Heart left ventricle (tissue), 16 donors: Measurements from ENCODE around the gene ADORA2B. TPM values are rescaled to one million over a fixed set of nuclear protein-coding genes. Genes with fewer than 3 reads are reported as not detected.

Source experiments
- ATAC-seq, 4 donors: fragments of 200-7000 bp; cut with Tn5 transposase; one replicate each; pipeline ENCODE4 v1.9.1; 2020 to 2022; ENCODE audit warnings: moderate library complexity in 4 of 4, mild to moderate bottlenecking in 3 of 4, moderate number of reproducible peaks in 1 of 4
- DNase-seq, 5 donors: peaks; one replicate each; pipeline ENCODE4 v3.0.0-alpha.2; 2020
- H3K27ac ChIP-seq, 12 donors: fragments of 200-600 bp; sonication (generic) in 4 of 12; one replicate each; pipeline versions ENCODE4 v1.5.0 to v1.8.0; 2016 to 2022; ENCODE audit warnings: mild to moderate bottlenecking in 2 of 12
- H3K27me3 ChIP-seq, 9 donors: fragments of 200-600 bp; sonication (generic) in 2 of 9; one replicate each; pipeline versions ENCODE4 v1.5.1 to v1.8.0; 2016 to 2022; ENCODE audit warnings: mild to moderate bottlenecking in 3 of 9
- H3K36me3 ChIP-seq, 9 donors: fragments of 200-600 bp; sonication (generic) in 2 of 9; one replicate each; pipeline versions ENCODE4 v1.5.0 to v1.8.0; 2018 to 2022; ENCODE audit warnings: mild to moderate bottlenecking in 2 of 9
- H3K4me1 ChIP-seq, 12 donors: fragments of 200-600 bp; sonication (generic) in 4 of 12; one replicate each; pipeline versions ENCODE4 v1.5.0 to v1.8.0; 2016 to 2022; ENCODE audit warnings: mild to moderate bottlenecking in 3 of 12
- H3K4me3 ChIP-seq, 12 donors: fragments of 200-600 bp; sonication (generic) in 4 of 12; one replicate each; pipeline versions ENCODE4 v1.5.0 to v1.8.0; 2017 to 2022; ENCODE audit warnings: mild to moderate bottlenecking in 9 of 12, moderate library complexity in 4 of 12
- H3K9me3 ChIP-seq, 12 donors: fragments of 200-600 bp; sonication (generic) in 4 of 12; one replicate each; pipeline versions ENCODE4 v1.5.0 to v1.8.0; 2016 to 2022; ENCODE audit warnings: mild to moderate bottlenecking in 1 of 12
- POLR2A ChIP-seq, 2 donors: fragments of 450-650 bp; IDR thresholded peaks; one replicate each; pipeline ENCODE4 v1.6.1; 2017; ENCODE audit warnings: antibody characterized with exemption in 2 of 2, mild to moderate bottlenecking in 2 of 2, moderate library complexity in 2 of 2
- WGBS, 4 donors: extraction: QIAGEN DNeasy Blood & Tissue Kit in 2 of 4; methylation state at CpG; one replicate each; pipeline versions ENCODE4 v1.1.5 to v1.1.7; 2013 to 2018; 5-methylcytosine and 5-hydroxymethylcytosine counted together
- intact Hi-C, 10 donors: fragments of 100-400 bp; cut with DNase I; formaldehyde crosslinking; loops; one replicate each; pipeline versions ENCODE4 v1.11.1 to v1.14.2; 2022
- polyA plus RNA-seq, 2 donors: library from polyadenylated mRNA; stranded (reverse); fragments of 200-250 nt; gene quantifications; one replicate each; pipeline ENCODE4 v1.2.3, GENCODE V29; 2013
- total RNA-seq, 9 donors: library from RNA; depleted of rRNA in 2 of 9; stranded (reverse); fragments of >200 nt in 2 of 9; fragmentation: NEBNext Ultra II Directional in 3 of 9; extraction: Animal tissue kit (Norgen Biotek cat#: 25700) in 3 of 9; gene quantifications; one replicate each; pipeline versions ENCODE4 v1.1.0 to v1.2.4, GENCODE V29; 2016 to 2023
- TF ChIP-seq, protein P1 (sequence below), 12 donors: fragments of 200-600 bp; sonication (generic) in 4 of 12; IDR thresholded peaks; one replicate each; pipeline versions ENCODE4 v1.5.0 to v1.8.0; 2018 to 2022; ENCODE audit warnings: antibody characterized with exemption in 12 of 12, mild to moderate bottlenecking in 5 of 12
- donor health status: ischemic (EF 13 %, LVEDD 7.1; RV severe dilation, severe dysfunction).
- donor health status: healthy with polysubstance abuse.
- donor health status: DM: no; HTN: yes; CAD: no.
- donor health status: DM: no; HTN: no; CAD: no.
- donor health status: ischemic (EF 25% LVEDD 6.9; RV normal size, moderate dysfunction).
- donor health status: ischemic (EF 25% LVEDD 5.7; RV mildly dilated, moderate dysfunction).
- donor health status: healthy.
- donor health status: DM: yes; HTN: yes; CAD: no.
- donor health status: ischemic (EF 35%, LVEDD 5.7; RV mildly dilated, moderate dysfunction).
- donor health status: nonischemic (EF 11% LVEDD 7.7; RV severe dilation, severe dysfunction).
- donor health status: DM: yes; HTN: yes; CAD: no.
- donor health status: PGD.
- donor health status: ischemic (EF 29% LVEDD 5.4; RV normal size, mild dysfunction).
- donor health status: nonischemic (EF 23%, LVEDD 6.1; RV moderate dilation, normal function).

The ADORA2B gene
- total and polyA plus RNA-seq, 11 donors: 0.61 to 3.1 (median 0.87) TPM

DNA sequence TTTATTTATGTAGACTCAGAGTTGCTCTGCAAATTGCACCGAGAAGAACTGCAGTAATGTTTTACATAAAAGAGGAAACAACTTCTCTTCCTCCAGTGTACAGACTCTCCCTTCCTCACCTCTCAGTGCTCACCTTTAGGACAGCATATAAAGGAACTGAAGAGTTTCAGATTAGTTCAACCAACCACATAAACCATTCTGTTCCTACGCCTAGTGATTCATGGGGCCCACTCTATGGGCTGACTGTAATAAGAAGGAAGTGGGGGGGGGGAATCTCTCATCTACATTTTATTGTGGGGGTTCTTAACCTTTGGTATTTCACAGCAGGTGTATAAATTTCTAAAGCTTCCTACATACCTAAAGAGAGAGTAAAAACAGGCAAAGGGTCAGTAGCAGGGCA, 36.3 kb downstream of the ADORA2B start:
- intact Hi-C loops: no loop called here
- Histone ChIP-seq H3K4me3 (no peak overlapping the region), H3K27me3 (no peaks in the 10 kb centered on the region), H3K36me3 (peaks cover 0 to 91% (median 80%) of the 10 kb centered on the region in 9 donors), H3K27ac (no peak overlapping the region), H3K4me1 (peaks cover 0 to 5% (median 0%) of the 10 kb centered on the region in 12 donors), H3K9me3 (no peaks in the 10 kb centered on the region)
- no peak for TF ChIP-seq POLR2A (IDR thresholded peaks at IDR 0.05)
- TF ChIP-seq, protein P1, sequence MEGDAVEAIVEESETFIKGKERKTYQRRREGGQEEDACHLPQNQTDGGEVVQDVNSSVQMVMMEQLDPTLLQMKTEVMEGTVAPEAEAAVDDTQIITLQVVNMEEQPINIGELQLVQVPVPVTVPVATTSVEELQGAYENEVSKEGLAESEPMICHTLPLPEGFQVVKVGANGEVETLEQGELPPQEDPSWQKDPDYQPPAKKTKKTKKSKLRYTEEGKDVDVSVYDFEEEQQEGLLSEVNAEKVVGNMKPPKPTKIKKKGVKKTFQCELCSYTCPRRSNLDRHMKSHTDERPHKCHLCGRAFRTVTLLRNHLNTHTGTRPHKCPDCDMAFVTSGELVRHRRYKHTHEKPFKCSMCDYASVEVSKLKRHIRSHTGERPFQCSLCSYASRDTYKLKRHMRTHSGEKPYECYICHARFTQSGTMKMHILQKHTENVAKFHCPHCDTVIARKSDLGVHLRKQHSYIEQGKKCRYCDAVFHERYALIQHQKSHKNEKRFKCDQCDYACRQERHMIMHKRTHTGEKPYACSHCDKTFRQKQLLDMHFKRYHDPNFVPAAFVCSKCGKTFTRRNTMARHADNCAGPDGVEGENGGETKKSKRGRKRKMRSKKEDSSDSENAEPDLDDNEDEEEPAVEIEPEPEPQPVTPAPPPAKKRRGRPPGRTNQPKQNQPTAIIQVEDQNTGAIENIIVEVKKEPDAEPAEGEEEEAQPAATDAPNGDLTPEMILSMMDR (IDR thresholded peaks at IDR 0.05): no peak
- no peak for ATAC-seq
- no peak for DNase-seq
- 44 to 71% (median 63%) methylated on average over 2 of the region's 2 CpGs for WGBS, 4 donors

DNA sequence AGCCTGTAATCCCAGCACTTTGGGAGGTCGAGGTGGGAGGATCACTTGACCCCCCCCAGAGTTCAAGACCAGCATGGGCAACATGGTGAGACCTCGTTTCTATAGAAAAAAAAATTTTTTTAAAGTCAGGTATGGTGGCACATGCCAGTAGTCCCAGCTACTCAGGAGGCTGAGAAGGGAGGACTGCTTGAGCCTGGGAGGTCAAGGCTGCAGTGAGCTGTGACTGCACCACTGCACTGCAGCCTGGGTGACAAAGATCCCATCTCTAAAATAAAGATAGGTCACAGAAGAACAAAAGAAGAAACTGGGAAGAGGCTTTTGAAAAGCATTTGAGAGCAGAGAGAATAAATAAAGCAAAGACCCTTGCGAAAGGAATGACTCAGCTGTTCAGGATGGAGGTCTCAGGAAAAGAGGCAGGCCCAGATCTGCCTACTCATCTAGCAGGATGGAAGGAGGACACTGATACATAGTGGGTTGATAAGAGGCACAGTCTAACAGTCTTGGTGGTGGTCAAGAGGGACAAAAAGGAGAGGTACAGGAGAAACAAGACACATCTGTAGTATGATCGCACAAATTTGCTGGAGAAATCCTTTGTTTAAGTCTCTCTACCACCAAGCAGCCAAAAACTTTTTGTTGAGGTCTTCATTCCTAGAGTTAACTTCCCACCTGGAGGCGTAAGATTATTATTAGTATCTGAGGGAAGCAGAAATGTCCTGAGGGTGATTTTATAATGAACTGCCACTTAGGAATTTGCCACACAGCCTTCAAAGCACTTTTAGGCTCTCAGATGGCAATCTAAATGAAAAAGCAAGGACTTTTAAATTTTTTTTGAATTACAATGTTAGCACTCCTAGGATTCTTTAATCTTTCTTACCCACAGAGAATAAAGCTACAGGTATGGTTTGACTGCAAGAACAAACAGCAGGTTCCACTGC, 37.0 kb downstream of the ADORA2B start:
- no peak for TF ChIP-seq POLR2A (IDR thresholded peaks at IDR 0.05)
- TF ChIP-seq, protein P1 (IDR thresholded peaks at IDR 0.05): no peak
- Histone ChIP-seq H3K27ac (no peak overlapping the region), H3K36me3 (peaks cover under 1 to 91% (median 80%) of the 10 kb centered on the region in 9 donors), H3K9me3 (no peaks in the 10 kb centered on the region), H3K4me3 (no peak overlapping the region), H3K27me3 (no peaks in the 10 kb centered on the region), H3K4me1 (peaks cover 0 to 5% (median 0%) of the 10 kb centered on the region in 12 donors)
- ATAC-seq: no peak
- 87 to 92% (median 91%) methylated on average over 5 of the region's 5 CpGs for WGBS, 4 donors
- DNase-seq: no peak
- intact Hi-C loops: no loop called here

DNA sequence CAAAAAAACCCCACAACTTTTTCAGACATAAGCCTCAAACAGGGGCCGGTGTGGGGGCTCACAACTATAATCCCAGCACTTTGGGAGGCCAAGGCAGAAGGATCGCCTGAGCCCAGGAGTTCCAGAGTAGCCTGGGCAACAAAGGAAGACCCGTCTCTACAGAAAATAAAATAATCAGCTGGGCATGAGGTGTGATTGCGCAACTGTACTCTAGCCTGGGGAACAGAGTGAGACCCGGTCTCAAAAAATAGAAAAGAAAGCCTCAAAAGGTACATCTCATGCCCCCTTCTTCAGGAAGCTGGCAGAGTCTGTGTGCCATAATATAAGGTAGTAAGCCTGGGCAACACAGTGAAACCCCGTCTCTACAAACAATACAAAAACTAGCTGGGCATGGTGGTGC, 51.4 kb downstream of the ADORA2B start:
- H3K9me3 ChIP-seq: peaks cover 0 to under 1% (median 0%) of the 10 kb centered on the region in 12 donors
- intact Hi-C loops: loop anchor here in 8 of 10 donors (5.0 to 10.0 kb wide), 4 partner anchors 49 to 172 kb away; partner anchors contain the start of gene ADORA2B (in 4 of the 8)
- ATAC-seq: no peak
- peaks cover 4 to 28% (median 19%) of the 10 kb centered on the region in 12 donors for H3K4me1 ChIP-seq
- no peak overlapping the region for H3K4me3 ChIP-seq
- 77 to 89% (median 85%) methylated on average over 6 of the region's 6 CpGs for WGBS, 4 donors
- DNase-seq: no peak
- peaks cover 0 to 48% (median 35%) of the 10 kb centered on the region in 9 donors for H3K36me3 ChIP-seq
- no peaks in the 10 kb centered on the region for H3K27me3 ChIP-seq
- TF ChIP-seq, protein P1 (IDR thresholded peaks at IDR 0.05): no peak
- no peak for TF ChIP-seq POLR2A (IDR thresholded peaks at IDR 0.05)
- peak overlapping the region in 1 of 12 donors; percentile 0 for H3K27ac ChIP-seq

DNA sequence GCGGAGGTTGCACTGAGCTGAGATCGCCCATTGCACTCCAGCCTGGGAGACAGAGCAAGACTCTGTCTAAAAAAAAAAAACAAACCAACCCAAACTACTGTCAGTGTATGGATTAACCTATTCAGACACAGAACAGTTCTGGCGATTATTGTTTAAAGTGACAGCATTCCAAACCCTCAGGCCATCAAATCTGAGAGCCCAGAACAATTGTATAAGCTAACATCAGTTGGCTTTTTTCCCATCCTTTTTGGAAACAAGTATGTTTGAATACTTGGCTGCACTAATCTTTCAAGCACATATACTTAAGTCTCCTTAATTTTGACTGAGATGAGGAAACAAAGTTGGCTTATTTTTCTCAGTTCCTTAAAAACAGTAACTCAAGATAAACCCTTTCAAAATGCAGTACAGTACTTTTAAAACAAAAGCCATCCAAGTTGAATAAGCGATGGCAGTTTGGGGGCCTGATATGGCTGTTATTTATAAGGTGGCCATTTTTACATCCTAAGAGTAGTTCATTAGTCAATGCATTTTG, 53.2 kb downstream of the ADORA2B start:
- Histone ChIP-seq H3K27me3 (no peaks in the 10 kb centered on the region), H3K4me1 (peaks cover 4 to 43% (median 24%) of the 10 kb centered on the region in 12 donors), H3K9me3 (peaks cover 0 to 6% (median 0%) of the 10 kb centered on the region in 12 donors), H3K4me3 (peak overlapping the region in 2 of 12 donors; percentile 86 to 92), H3K27ac (peak overlapping the region in 6 of 12 donors; percentile 88 to 98 (median 97)), H3K36me3 (peaks cover 0 to 49% (median 34%) of the 10 kb centered on the region in 9 donors)
- TF ChIP-seq, protein P1 (IDR thresholded peaks at IDR 0.05): no peak
- no peak for TF ChIP-seq POLR2A (IDR thresholded peaks at IDR 0.05)
- ATAC-seq: no peak
- DNase-seq: no peak
- 82 to 88% (median 85%) methylated on average over 4 of the region's 4 CpGs for WGBS, 4 donors
- intact Hi-C loops: loop anchor here in 8 of 10 donors (2.0 to 10.0 kb wide), 5 partner anchors 51 to 173 kb away; partner anchors contain the start of gene ADORA2B (in 4 of the 8)
